Central memory CD8-positive, alpha-beta T cell (primary cell): ENCODE measurements around the gene INMT.

ENCODE experiments used
- ATAC-seq: fragments of 150-1000 bp; cut with Tn5 transposase; replicated peaks from 2 replicates; pipeline ENCODE4 v1.10.0; 2022; ENCODE audit warnings: mild to moderate bottlenecking, moderate FRiP score, moderate number of reproducible peaks; ENCODE audit not compliant: poor library complexity, severe bottlenecking; ENCODE audit errors: extremely low read depth
- DNase-seq, 2 donors: peaks; one replicate each; pipeline ENCODE4 v3.0.0; 2021; ENCODE audit warnings: low spot score in 2 of 2
- H3K27ac Mint-ChIP-seq: one replicate; pipeline ENCODE4 v1.8.0; 2022; ENCODE audit warnings: low read depth, mild to moderate bottlenecking, moderate library complexity, mixed read lengths
- H3K27me3 Mint-ChIP-seq: one replicate; pipeline ENCODE4 v1.8.0; 2022; ENCODE audit warnings: mixed read lengths
- H3K36me3 Mint-ChIP-seq: one replicate; pipeline ENCODE4 v1.8.0; 2022; ENCODE audit warnings: mild to moderate bottlenecking, moderate library complexity, mixed read lengths; ENCODE audit not compliant: insufficient read depth
- H3K4me1 Mint-ChIP-seq: one replicate; pipeline ENCODE4 v1.8.0; 2022; ENCODE audit warnings: mixed read lengths
- H3K4me3 Mint-ChIP-seq: one replicate; pipeline ENCODE4 v1.8.0; 2022; ENCODE audit warnings: mild to moderate bottlenecking, moderate library complexity, mixed read lengths
- H3K9me3 Mint-ChIP-seq: one replicate; pipeline ENCODE4 v1.8.0; 2022; ENCODE audit warnings: mixed read lengths

The INMT gene

GRCh38 chr7:30800785-30801252, 48.9 kb downstream of the INMT start:
- DNase-seq = no peak
- Mint-ChIP-seq H3K36me3 (peaks cover 2% of the 10 kb centered on the region), H3K9me3 (no peaks in the 10 kb centered on the region), H3K27me3 (no peaks in the 10 kb centered on the region), H3K4me3 (no peak overlapping the region), H3K4me1 (peaks cover 5% of the 10 kb centered on the region), H3K27ac (no peak overlapping the region)
- ATAC-seq = no peak

- no peak for ATAC-seq
- DNase-seq = no peak
- H3K9me3 Mint-ChIP-seq = no peaks in the 10 kb centered on the region
- no peaks in the 10 kb centered on the region for H3K4me1 Mint-ChIP-seq
- H3K27me3 Mint-ChIP-seq = no peaks in the 10 kb centered on the region
- H3K4me3 Mint-ChIP-seq = no peak overlapping the region
- peaks cover 2% of the 10 kb centered on the region for H3K36me3 Mint-ChIP-seq
- no peak overlapping the region for H3K27ac Mint-ChIP-seq
Measured at GRCh38 chr7:30802812-30803211, 50.9 kb downstream of the INMT start.

- Mint-ChIP-seq H3K27me3 (no peaks in the 10 kb centered on the region), H3K4me3 (no peak overlapping the region), H3K36me3 (peaks cover 2% of the 10 kb centered on the region), H3K9me3 (no peaks in the 10 kb centered on the region), H3K4me1 (no peaks in the 10 kb centered on the region), H3K27ac (no peak overlapping the region)
- ATAC-seq (no peak), DNase-seq (no peak)
Measured at GRCh38 chr7:30804078-30804661, 52.2 kb downstream of the INMT start.

GRCh38 chr7:30805081-30805691, 53.3 kb downstream of the INMT start:
- DNase-seq = no peak
- Mint-ChIP-seq H3K36me3 (peaks cover 2% of the 10 kb centered on the region), H3K4me3 (no peak overlapping the region), H3K27me3 (no peaks in the 10 kb centered on the region), H3K27ac (no peak overlapping the region), H3K4me1 (no peaks in the 10 kb centered on the region), H3K9me3 (no peaks in the 10 kb centered on the region)
- no peak for ATAC-seq

GRCh38 chr7:30805931-30806330, 54.0 kb downstream of the INMT start:
- Mint-ChIP-seq H3K4me1 (no peaks in the 10 kb centered on the region), H3K27me3 (no peaks in the 10 kb centered on the region), H3K27ac (no peak overlapping the region), H3K36me3 (peaks cover 2% of the 10 kb centered on the region), H3K9me3 (no peaks in the 10 kb centered on the region), H3K4me3 (no peak overlapping the region)
- DNase-seq (no peak), ATAC-seq (no peak)
